Measurements from ENCODE around the gene ARHGAP45. TPM values are rescaled to one million over a fixed set of nuclear protein-coding genes. Genes with fewer than 3 reads are reported as not detected.

Gene ARHGAP45
- total RNA-seq, 1 donor from 2014 or later, result 4.5 TPM

GRCh38 chr19:1057176-1057855 lies 9.7 kb upstream of the ARHGAP45 start:
- Mint-ChIP-seq H3K4me3 (no peak overlapping the region), H3K9me3 (no peaks in the 10 kb centered on the region), H3K36me3 (peaks cover 3% of the 10 kb centered on the region), H3K27me3 (no peaks in the 10 kb centered on the region), H3K4me1 (ENCODE audit: unreplicated experiment) (no peaks in the 10 kb centered on the region), H3K27ac (no peak overlapping the region)
- no peak for DNase-seq (ENCODE audit: extremely low spot score, unreplicated experiment)
- TF ChIP-seq CTCF (conservative IDR thresholded peaks at IDR 0.05), result no peak

DNA sequence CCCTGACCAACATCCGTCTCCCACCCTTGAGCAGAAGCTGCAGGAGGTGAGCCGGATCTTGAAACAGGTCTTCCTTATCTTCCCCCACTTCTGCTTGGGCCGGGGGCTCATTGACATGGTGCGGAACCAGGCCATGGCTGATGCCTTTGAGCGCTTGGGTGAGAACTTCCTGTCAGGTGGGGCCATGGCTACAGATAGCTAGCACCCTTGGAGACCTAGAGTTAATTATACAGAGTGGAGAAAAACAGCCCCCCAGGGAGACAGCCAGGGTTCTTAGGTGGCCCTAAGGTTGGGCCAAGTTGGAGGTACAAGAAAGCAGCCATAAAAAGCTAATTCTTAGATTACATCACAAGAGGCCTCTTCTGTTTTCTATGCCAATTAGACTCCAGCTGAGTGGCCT lies 8.9 kb upstream of the ARHGAP45 start:
- no peaks in the 10 kb centered on the region for H3K4me1 Mint-ChIP-seq (ENCODE audit: unreplicated experiment)
- no peak overlapping the region for H3K4me3 Mint-ChIP-seq
- no peak for TF ChIP-seq CTCF (conservative IDR thresholded peaks at IDR 0.05)

GRCh38 chr19:1060689-1061088 lies 6.3 kb upstream of the ARHGAP45 start:
- H3K27ac Mint-ChIP-seq, result no peak overlapping the region

More for the DNA sequence above, 8.9 kb upstream of the ARHGAP45 start:
- no peak overlapping the region for H3K27ac Mint-ChIP-seq
- H3K36me3 Mint-ChIP-seq, result peaks cover 3% of the 10 kb centered on the region
- no peaks in the 10 kb centered on the region for H3K27me3 Mint-ChIP-seq
- H3K9me3 Mint-ChIP-seq, result no peaks in the 10 kb centered on the region
- DNase-seq (ENCODE audit: extremely low spot score, unreplicated experiment), result no peak

GRCh38 chr19:1061987-1062386 lies 5.0 kb upstream of the ARHGAP45 start:
- no peak overlapping the region for H3K4me3 Mint-ChIP-seq
- no peaks in the 10 kb centered on the region for H3K36me3 Mint-ChIP-seq
- H3K27me3 Mint-ChIP-seq, result peaks cover 19% of the 10 kb centered on the region
- DNase-seq (ENCODE audit: extremely low spot score, unreplicated experiment), result no peak
- no peak for TF ChIP-seq CTCF (conservative IDR thresholded peaks at IDR 0.05)
- no peaks in the 10 kb centered on the region for H3K9me3 Mint-ChIP-seq
- H3K27ac Mint-ChIP-seq, result no peak overlapping the region
- H3K4me1 Mint-ChIP-seq (ENCODE audit: unreplicated experiment), result no peaks in the 10 kb centered on the region

More at GRCh38 chr19:1060689-1061088, 6.3 kb upstream of the ARHGAP45 start:
- H3K4me3 Mint-ChIP-seq, result no peak overlapping the region
- H3K36me3 Mint-ChIP-seq, result peaks cover 3% of the 10 kb centered on the region
- TF ChIP-seq CTCF (conservative IDR thresholded peaks at IDR 0.05), result no peak
- no peak for DNase-seq (ENCODE audit: extremely low spot score, unreplicated experiment)
- peaks cover 13% of the 10 kb centered on the region for H3K27me3 Mint-ChIP-seq
- H3K9me3 Mint-ChIP-seq, result no peaks in the 10 kb centered on the region
- H3K4me1 Mint-ChIP-seq (ENCODE audit: unreplicated experiment), result no peaks in the 10 kb centered on the region

GRCh38 chr19:1062387-1063029 lies 4.5 kb upstream of the ARHGAP45 start:
- TF ChIP-seq CTCF (conservative IDR thresholded peaks at IDR 0.05), result no peak
- DNase-seq (ENCODE audit: extremely low spot score, unreplicated experiment), result no peak
- no peaks in the 10 kb centered on the region for H3K36me3 Mint-ChIP-seq
- no peak overlapping the region for H3K4me3 Mint-ChIP-seq
- no peak overlapping the region for H3K27ac Mint-ChIP-seq
- H3K4me1 Mint-ChIP-seq (ENCODE audit: unreplicated experiment), result no peaks in the 10 kb centered on the region
- no peaks in the 10 kb centered on the region for H3K9me3 Mint-ChIP-seq
- peaks cover 19% of the 10 kb centered on the region for H3K27me3 Mint-ChIP-seq
